ENCODE results near the gene SPTLC2. TPM values are rescaled to one million over a fixed set of nuclear protein-coding genes. Genes with fewer than 3 reads are reported as not detected.
"Not testable (repeated sequence)": the region's sequence is repeated elsewhere in the genome, so short reads cannot be mapped to it uniquely, and the experiment has no call there.

Gene SPTLC2
- total RNA-seq = 10 to 100 TPM in 1 of 2 donors, 1 to 10 TPM in 1; 4.9 to 11.7 TPM

- H3K9me3 ChIP-seq = no peaks in the 10 kb centered on the region
- no peaks in the 10 kb centered on the region for H3K36me3 ChIP-seq (replicated peaks in 1 of 2; ENCODE audit: insufficient read depth in 1 of 2, low read depth in 2 of 2)
- H3K27ac ChIP-seq = peak within 1 kb of the TSS; percentile 62 to 87 (median 80)
- DNase-seq (peak; percentile 98 to 99 (median 99)), ATAC-seq (peak; percentile 96)
- peaks cover 14% of the 10 kb centered on the region for H3K4me1 ChIP-seq
- TF ChIP-seq CTCF (IDR thresholded peaks at IDR 0.05) (peak in 1 of 7 experiments; percentile 4), POLR2A (IDR thresholded peaks at IDR 0.05) (peak; percentile 63 to 86 (median 80))
- intact Hi-C loops (cut with DNase I) = no loop called here
- H3K27me3 ChIP-seq = no peaks in the 10 kb centered on the region
- WGBS, 2 donors = 0 to 1% methylated on average over 12 to 51 of the region's 58 CpGs
- H3K4me3 ChIP-seq = peak within 1 kb of the TSS; percentile 24 to 71
Observed at GRCh38 chr14:77616454-77617229, at the start of gene SPTLC2. Gene SPTLC2 (minus strand): TSS chr14:77616637. CDS start chr14:77616579, 58 bp downstream.

GRCh38 chr14:77663293-77663692, 46.9 kb upstream of the SPTLC2 start:
- ATAC-seq (no peak), DNase-seq (no peak)
- Histone ChIP-seq H3K4me1 (no peaks in the 10 kb centered on the region), H3K9me3 (no peaks in the 10 kb centered on the region), H3K36me3 (replicated peaks in 1 of 2; ENCODE audit: insufficient read depth in 1 of 2, low read depth in 2 of 2) (no peaks in the 10 kb centered on the region), H3K27ac (no peak overlapping the region), H3K4me3 (no peak overlapping the region), H3K27me3 (no peaks in the 10 kb centered on the region)
- WGBS, 2 donors = 60 to 63% methylated on average over 6 of the region's 6 CpGs
- no peak for TF ChIP-seq POLR2A (IDR thresholded peaks at IDR 0.05)
- no peak for TF ChIP-seq CTCF (IDR thresholded peaks at IDR 0.05)
- intact Hi-C loops (cut with DNase I) = no loop called here

DNA sequence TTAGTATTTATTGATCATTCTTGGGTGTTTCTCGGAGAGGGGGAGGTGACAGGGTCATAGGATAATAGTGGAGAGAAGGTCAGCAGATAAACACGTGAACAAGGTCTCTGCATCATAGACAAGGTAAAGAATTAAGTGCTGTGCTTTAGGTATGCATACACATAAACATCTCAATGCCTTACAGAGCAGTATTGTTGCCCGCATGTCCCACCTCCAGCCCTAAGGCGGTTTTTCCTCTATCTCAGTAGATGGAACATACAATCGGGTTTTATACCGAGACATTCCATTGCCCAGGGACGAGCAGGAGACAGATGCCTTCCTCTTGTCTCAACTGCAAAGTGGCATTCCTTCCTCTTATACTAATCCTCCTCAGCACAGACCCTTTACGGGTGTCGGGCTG, 45.1 kb upstream of the SPTLC2 start:
- H3K36me3 ChIP-seq (replicated peaks in 1 of 2; ENCODE audit: insufficient read depth in 1 of 2, low read depth in 2 of 2); H3K4me1 ChIP-seq; H3K27me3 ChIP-seq; ATAC-seq; H3K4me3 ChIP-seq; DNase-seq; H3K9me3 ChIP-seq; H3K27ac ChIP-seq; intact Hi-C loops (cut with DNase I): not testable (repeated sequence)
- WGBS, 2 donors = 69 to 77% methylated on average over 8 to 9 of the region's 9 CpGs

DNA sequence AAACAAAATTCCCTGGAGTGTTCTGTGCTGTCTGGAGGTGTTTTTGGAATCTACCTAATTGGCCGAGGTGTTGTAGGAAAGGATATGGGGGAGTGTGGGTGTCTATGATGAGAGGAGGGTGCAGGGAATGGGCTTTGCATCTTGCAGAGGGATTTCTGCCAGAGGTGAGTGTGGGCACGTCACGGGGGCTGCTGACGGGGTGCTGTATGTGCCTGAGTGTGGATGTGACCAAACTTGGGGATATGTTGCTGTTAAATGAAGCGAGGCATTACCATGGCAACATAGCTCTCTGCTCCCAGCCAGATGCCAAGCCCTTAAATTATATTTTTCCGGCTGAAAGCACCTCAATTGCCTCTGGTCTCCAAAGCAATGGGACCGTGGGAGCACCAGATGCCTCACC, 44.3 kb upstream of the SPTLC2 start:
- no peak for ATAC-seq
- no peaks in the 10 kb centered on the region for H3K9me3 ChIP-seq
- peak in 1 of 4 donors; percentile 27 for DNase-seq
- intact Hi-C loops (cut with DNase I) = no loop called here
- H3K27me3 ChIP-seq = no peaks in the 10 kb centered on the region
- H3K36me3 ChIP-seq (replicated peaks in 1 of 2; ENCODE audit: insufficient read depth in 1 of 2, low read depth in 2 of 2) = no peaks in the 10 kb centered on the region
- H3K4me3 ChIP-seq = no peak overlapping the region
- 78 to 81% methylated on average over 6 to 7 of the region's 7 CpGs for WGBS, 2 donors
- peak overlapping the region in 1 of 4 donors; percentile 54 for H3K27ac ChIP-seq
- no peaks in the 10 kb centered on the region for H3K4me1 ChIP-seq
- TF ChIP-seq POLR2A (IDR thresholded peaks at IDR 0.05) (no peak), CTCF (IDR thresholded peaks at IDR 0.05) (no peak)

GRCh38 chr14:77659831-77660230, 43.4 kb upstream of the SPTLC2 start:
- whole genome bisulfite sequencing, 2 donors = 55 to 67% methylated on average over 2 of the region's 2 CpGs
- H3K27ac ChIP-seq = peak overlapping the region in 1 of 4 donors; percentile 54
- TF ChIP-seq POLR2A (IDR thresholded peaks at IDR 0.05) (no peak), CTCF (IDR thresholded peaks at IDR 0.05) (no peak)
- ATAC-seq (no peak), DNase-seq (no peak)
- H3K4me1 ChIP-seq = peaks cover 6% of the 10 kb centered on the region
- H3K9me3 ChIP-seq = no peaks in the 10 kb centered on the region
- intact Hi-C loops (cut with DNase I) = no loop called here
- H3K27me3 ChIP-seq = no peaks in the 10 kb centered on the region
- no peak overlapping the region for H3K4me3 ChIP-seq
- no peaks in the 10 kb centered on the region for H3K36me3 ChIP-seq (replicated peaks in 1 of 2; ENCODE audit: insufficient read depth in 1 of 2, low read depth in 2 of 2)

Data from body of pancreas (tissue), 4 donors.